Measurements from ENCODE around the gene ZNF407. TPM values are rescaled to one million over a fixed set of nuclear protein-coding genes. Genes with fewer than 3 reads are reported as not detected.

The ZNF407 gene
- total RNA-seq, 1 donor from 2014 or later, result 24.9 TPM

- Mint-ChIP-seq H3K27ac (no peak overlapping the region), H3K9me3 (no peaks in the 10 kb centered on the region), H3K36me3 (no peaks in the 10 kb centered on the region), H3K27me3 (ENCODE audit: low read depth) (no peaks in the 10 kb centered on the region), H3K4me3 (no peak overlapping the region), H3K4me1 (peaks cover 26% of the 10 kb centered on the region)
- no peak for DNase-seq (ENCODE audit: low spot score in 2 of 2, unreplicated experiment in 2 of 2)
- TF ChIP-seq CTCF (IDR thresholded peaks at IDR 0.05; ENCODE audit: unreplicated experiment), result no peak
Measured at GRCh38 chr18:74898965-74899364, 301.3 kb downstream of the ZNF407 start.

GRCh38 chr18:74899554-74899953 is 301.9 kb downstream of the ZNF407 start:
- Mint-ChIP-seq H3K36me3 (no peaks in the 10 kb centered on the region), H3K9me3 (no peaks in the 10 kb centered on the region), H3K27me3 (ENCODE audit: low read depth) (no peaks in the 10 kb centered on the region), H3K4me3 (no peak overlapping the region), H3K27ac (no peak overlapping the region), H3K4me1 (peaks cover 26% of the 10 kb centered on the region)
- TF ChIP-seq CTCF (IDR thresholded peaks at IDR 0.05; ENCODE audit: unreplicated experiment), result no peak
- DNase-seq (ENCODE audit: low spot score in 2 of 2, unreplicated experiment in 2 of 2), result no peak

- Mint-ChIP-seq H3K9me3 (no peaks in the 10 kb centered on the region), H3K4me3 (no peak overlapping the region), H3K36me3 (no peaks in the 10 kb centered on the region), H3K4me1 (peaks cover 22% of the 10 kb centered on the region), H3K27ac (no peak overlapping the region), H3K27me3 (ENCODE audit: low read depth) (no peaks in the 10 kb centered on the region)
- no peak for DNase-seq (ENCODE audit: low spot score in 2 of 2, unreplicated experiment in 2 of 2)
- TF ChIP-seq CTCF (IDR thresholded peaks at IDR 0.05; ENCODE audit: unreplicated experiment), result no peak
Measured at GRCh38 chr18:74901362-74902146, 303.9 kb downstream of the ZNF407 start.

- Mint-ChIP-seq H3K9me3 (no peaks in the 10 kb centered on the region), H3K27me3 (ENCODE audit: low read depth) (no peaks in the 10 kb centered on the region), H3K4me3 (no peak overlapping the region), H3K36me3 (no peaks in the 10 kb centered on the region), H3K4me1 (peaks cover 19% of the 10 kb centered on the region), H3K27ac (no peak overlapping the region)
- no peak for DNase-seq (ENCODE audit: low spot score in 2 of 2, unreplicated experiment in 2 of 2)
- TF ChIP-seq CTCF (IDR thresholded peaks at IDR 0.05; ENCODE audit: unreplicated experiment), result no peak
Measured at GRCh38 chr18:74902147-74902455, 304.4 kb downstream of the ZNF407 start.

- DNase-seq (ENCODE audit: low spot score in 2 of 2, unreplicated experiment in 2 of 2), result no peak
- Mint-ChIP-seq H3K27me3 (ENCODE audit: low read depth) (no peaks in the 10 kb centered on the region), H3K4me1 (no peaks in the 10 kb centered on the region), H3K36me3 (no peaks in the 10 kb centered on the region), H3K27ac (no peak overlapping the region), H3K4me3 (no peak overlapping the region), H3K9me3 (no peaks in the 10 kb centered on the region)
- TF ChIP-seq CTCF (IDR thresholded peaks at IDR 0.05; ENCODE audit: unreplicated experiment), result no peak
Measured at GRCh38 chr18:74905247-74905646, 307.6 kb downstream of the ZNF407 start.

All from mesothelial cell of epicardium (in vitro differentiated cells).